LNCAP (cell line): ENCODE results near the gene NDUFV3.

ENCODE experiments used
- CTCF ChIP-seq: fragments of 450-650 bp; IDR thresholded peaks from 2 replicates; pipeline ENCODE4 v1.5.1; 2017; ENCODE audit warnings: mild to moderate bottlenecking

NDUFV3 gene

GRCh38 chr21:42892931-42893755 lies at the start of gene NDUFV3:
Gene NDUFV3 (plus strand): TSS chr21:42893309. CDS start chr21:42893334, 25 bp downstream.
- TF ChIP-seq CTCF, result no peak

DNA sequence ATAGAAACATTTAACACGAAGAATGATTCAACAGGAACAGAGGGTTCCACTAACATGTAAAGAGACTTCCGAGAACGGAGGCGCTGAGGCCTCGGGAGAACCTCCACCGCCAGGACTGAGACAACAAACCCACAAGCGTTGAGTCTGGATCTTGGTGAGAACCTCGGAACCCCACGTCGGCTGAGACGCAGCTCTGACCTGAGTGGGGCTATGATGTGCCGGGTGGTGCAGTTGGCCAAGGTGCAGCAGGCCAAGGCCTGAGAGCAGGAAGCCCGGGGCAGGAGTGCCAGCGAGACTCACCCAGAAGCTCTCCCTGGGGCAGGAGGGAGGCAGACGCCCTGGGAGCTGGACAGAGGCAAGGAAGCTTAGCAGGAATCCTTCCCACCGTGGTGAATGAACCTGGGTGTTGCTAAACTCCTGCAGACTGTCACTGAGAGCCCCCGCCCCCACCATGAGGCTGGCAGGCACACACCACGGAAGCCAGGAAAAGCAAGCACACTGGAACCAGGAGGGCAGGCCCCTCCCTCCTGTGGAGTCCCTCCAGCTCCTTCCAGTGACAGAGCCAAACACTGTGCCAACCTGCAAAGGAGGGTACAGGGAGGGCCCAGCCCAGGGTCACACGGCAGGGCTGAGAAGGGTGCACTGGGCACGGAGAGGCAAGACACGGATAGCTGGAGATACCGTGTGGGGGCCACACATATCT lies 48.5 kb upstream of the NDUFV3 start:
- no peak for TF ChIP-seq CTCF

DNA sequence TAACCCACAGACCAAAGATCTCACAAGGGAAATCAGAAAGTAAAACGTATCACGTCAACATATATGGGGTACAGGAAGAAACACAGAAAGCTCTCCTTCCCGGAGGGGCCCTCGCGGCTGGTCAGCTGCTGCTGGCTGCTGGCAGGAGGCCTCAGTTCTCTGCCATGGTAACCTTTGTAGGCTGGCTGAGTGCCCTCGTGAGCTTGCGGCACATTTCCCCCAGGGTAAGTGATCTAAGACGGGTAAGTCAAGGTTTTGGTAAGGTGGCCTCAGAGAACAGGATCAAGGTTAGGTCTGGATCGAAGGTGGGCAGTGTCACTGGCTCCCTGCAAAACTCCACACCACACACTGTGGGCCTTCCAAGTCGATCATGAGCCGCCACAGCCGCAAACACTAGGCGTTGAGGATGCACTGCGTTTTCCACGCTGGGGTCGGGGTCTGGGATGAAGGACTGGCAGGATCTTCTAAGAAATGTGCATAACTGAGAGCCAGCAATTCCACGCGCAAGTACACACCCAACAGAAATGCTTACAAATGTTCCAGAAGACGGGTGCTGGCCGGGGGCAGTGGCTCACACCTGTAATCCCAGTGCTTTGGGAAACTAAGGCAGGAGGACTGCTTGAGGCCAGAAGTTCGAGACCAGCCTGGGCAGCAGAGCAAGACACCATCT lies 47.7 kb upstream of the NDUFV3 start:
- no peak for TF ChIP-seq CTCF

- TF ChIP-seq CTCF, result no peak
These were observed 46.9 kb upstream of the NDUFV3 start for GRCh38 chr21:42846221-42846620.

GRCh38 chr21:42847051-42847707 lies 45.9 kb upstream of the NDUFV3 start:
- TF ChIP-seq CTCF, result no peak

- TF ChIP-seq CTCF, result no peak
These were observed 45.4 kb upstream of the NDUFV3 start for GRCh38 chr21:42847726-42848125.
